HEK293 (cell line): ENCODE measurements around the gene ASXL3.

ENCODE experiments used
- CTCF ChIA-PET: fragments of 350-600 bp; formaldehyde crosslinking; extraction: SDS; loops from one replicate; lab custom pipeline; 2021; ENCODE audit warnings: antibody characterized with exemption; lab: Yijun Ruan, JAX
- POLR2A ChIA-PET: fragments of 300-600 bp; formaldehyde crosslinking; extraction: SDS; loops from one replicate; lab custom pipeline; 2020; ENCODE audit warnings: antibody characterized with exemption, inconsistent platforms; lab: Yijun Ruan, JAX
- H3K27ac ChIP-seq: fragments of 200-500 bp; sonication (Bioruptor generic); 2 replicates; pipeline ENCODE4 v1.5.1; 2014; ENCODE audit warnings: low read depth, low read length, control low read depth, inconsistent platforms; ENCODE audit errors: extremely low read depth
- H3K36me3 ChIP-seq, 2 experiments: fragments of 200-500 bp in 1 of 2; sonication (Bioruptor generic) in 1 of 2; 1 replicate in 1 of 2; 2 replicates in 1 of 2; pipeline ENCODE4 v1.5.1; 2014 to 2017; ENCODE audit warnings: inconsistent platforms in 2 of 2, low read length in 2 of 2; ENCODE audit not compliant: control insufficient read depth in 2 of 2, insufficient read depth in 1 of 2
- H3K4me1 ChIP-seq: fragments of 200-500 bp; sonication (Bioruptor generic); 2 replicates; pipeline ENCODE4 v1.5.1; 2014; ENCODE audit warnings: mild to moderate bottlenecking, low read length, inconsistent platforms; ENCODE audit not compliant: control insufficient read depth, insufficient read depth
- H3K4me3 ChIP-seq: 2 replicates; pipeline ENCODE4 v1.5.1; 2011; ENCODE audit warnings: low read depth, mild to moderate bottlenecking, control low read depth, low read length, moderate library complexity
- H3K9me3 ChIP-seq: fragments of 200-500 bp; sonication (Bioruptor generic); 2 replicates; pipeline ENCODE4 v1.5.1; 2014; ENCODE audit warnings: low read depth, low read length, inconsistent platforms; ENCODE audit not compliant: control insufficient read depth, insufficient read depth
- BCL11A ChIP-seq: fragments of 450-650 bp; formaldehyde crosslinking; IDR thresholded peaks from 2 replicates; pipeline ENCODE4 v1.5.1; 2016; ENCODE audit warnings: low read depth, missing biosample characterization, missing genetic modification characterization
- GLI2 ChIP-seq: fragments of 450-650 bp; formaldehyde crosslinking; IDR thresholded peaks from 2 replicates; pipeline ENCODE4; 2017; ENCODE audit warnings: missing biosample characterization, missing genetic modification characterization, low read depth, borderline replicate concordance
- GLIS2 ChIP-seq: fragments of 450-650 bp; formaldehyde crosslinking; IDR thresholded peaks from 2 replicates; pipeline ENCODE4 v1.5.1; 2016; ENCODE audit warnings: missing biosample characterization, missing genetic modification characterization
- REPIN1 ChIP-seq: fragments of 450-650 bp; formaldehyde crosslinking; IDR thresholded peaks from 2 replicates; pipeline ENCODE4 v1.5.1; 2017; ENCODE audit warnings: missing biosample characterization, missing genetic modification characterization, low read depth
- SETDB1 ChIP-seq: IDR thresholded peaks from one replicate; pipeline ENCODE4 v1.6.1; 2017; ENCODE audit warnings: mild to moderate bottlenecking, low read length, moderate library complexity, mixed read lengths; ENCODE audit not compliant: insufficient read length
- SP7 ChIP-seq: fragments of 450-650 bp; formaldehyde crosslinking; IDR thresholded peaks from 2 replicates; pipeline ENCODE4 v1.5.1; 2016; ENCODE audit warnings: missing biosample characterization, missing genetic modification characterization
- TRIM28 ChIP-seq: IDR thresholded peaks from 2 replicates; pipeline ENCODE4 v1.6.1; 2011; ENCODE audit warnings: low read length, control low read depth, borderline replicate concordance
- ZBTB17 ChIP-seq: fragments of 450-650 bp; formaldehyde crosslinking; IDR thresholded peaks from 2 replicates; pipeline ENCODE4 v1.5.1; 2016; ENCODE audit warnings: missing biosample characterization, missing genetic modification characterization
- ZBTB6 ChIP-seq: fragments of 450-650 bp; formaldehyde crosslinking; IDR thresholded peaks from 2 replicates; pipeline ENCODE4 v1.5.1; 2017; ENCODE audit warnings: missing biosample characterization, missing genetic modification characterization
- ZEB2 ChIP-seq: fragments of 450-650 bp; formaldehyde crosslinking; IDR thresholded peaks from 2 replicates; pipeline ENCODE4 v1.5.1; 2016; ENCODE audit warnings: missing biosample characterization, missing genetic modification characterization
- ZFP37 ChIP-seq: fragments of 450-650 bp; formaldehyde crosslinking; IDR thresholded peaks from 2 replicates; pipeline ENCODE4 v1.5.1; 2016; ENCODE audit warnings: missing biosample characterization, missing genetic modification characterization
- ZNF114 ChIP-seq: fragments of 450-650 bp; formaldehyde crosslinking; IDR thresholded peaks from 2 replicates; pipeline ENCODE4 v1.5.0; 2017; ENCODE audit warnings: missing biosample characterization, missing genetic modification characterization
- ZNF211 ChIP-seq: fragments of 450-650 bp; formaldehyde crosslinking; IDR thresholded peaks from 2 replicates; pipeline ENCODE4 v1.5.1; 2016; ENCODE audit warnings: low read depth, missing biosample characterization, missing genetic modification characterization
- ZNF214 ChIP-seq: fragments of 450-650 bp; formaldehyde crosslinking; IDR thresholded peaks from 2 replicates; pipeline ENCODE4 v1.5.1; 2017; ENCODE audit warnings: missing biosample characterization, mild to moderate bottlenecking, missing genetic modification characterization, borderline replicate concordance
- ZNF302 ChIP-seq: fragments of 450-650 bp; formaldehyde crosslinking; IDR thresholded peaks from 2 replicates; pipeline ENCODE4 v1.5.1; 2016; ENCODE audit warnings: missing biosample characterization, missing genetic modification characterization, low read depth
- ZNF354C ChIP-seq: fragments of 450-650 bp; formaldehyde crosslinking; IDR thresholded peaks from 2 replicates; pipeline ENCODE4 v1.5.1; 2016; ENCODE audit warnings: missing biosample characterization, missing genetic modification characterization, low read depth, borderline replicate concordance
- ZNF366 ChIP-seq: fragments of 450-650 bp; formaldehyde crosslinking; conservative IDR thresholded peaks from 2 replicates; pipeline ENCODE4 v1.5.1; 2016; ENCODE audit warnings: missing biosample characterization, missing genetic modification characterization
- ZNF394 ChIP-seq: fragments of 450-650 bp; formaldehyde crosslinking; IDR thresholded peaks from 2 replicates; pipeline ENCODE4 v1.5.1; 2016; ENCODE audit warnings: missing biosample characterization, missing genetic modification characterization, mild to moderate bottlenecking, moderate library complexity, borderline replicate concordance
- ZNF404 ChIP-seq: fragments of 450-650 bp; formaldehyde crosslinking; IDR thresholded peaks from 2 replicates; pipeline ENCODE4 v1.5.1; 2017; ENCODE audit warnings: missing biosample characterization, missing genetic modification characterization
- ZNF501 ChIP-seq: fragments of 450-650 bp; formaldehyde crosslinking; IDR thresholded peaks from 2 replicates; pipeline ENCODE4 v1.5.1; 2016; ENCODE audit warnings: missing biosample characterization, missing genetic modification characterization
- ZNF600 ChIP-seq: fragments of 450-650 bp; formaldehyde crosslinking; IDR thresholded peaks from 2 replicates; pipeline ENCODE4 v1.5.1; 2016; ENCODE audit warnings: missing biosample characterization, missing genetic modification characterization
- ZNF639 ChIP-seq: fragments of 450-650 bp; formaldehyde crosslinking; IDR thresholded peaks from 2 replicates; pipeline ENCODE4 v1.5.1; 2016; ENCODE audit warnings: missing biosample characterization, missing genetic modification characterization
- ZNF654 ChIP-seq: fragments of 450-650 bp; formaldehyde crosslinking; IDR thresholded peaks from 2 replicates; pipeline ENCODE4 v1.5.1; 2016; ENCODE audit warnings: low read depth, missing biosample characterization, missing genetic modification characterization
- ZNF785 ChIP-seq: fragments of 450-650 bp; formaldehyde crosslinking; IDR thresholded peaks from 2 replicates; pipeline ENCODE4 v1.5.1; 2016; ENCODE audit warnings: missing biosample characterization, missing genetic modification characterization
- TF ChIP-seq, protein P1 (sequence below): fragments of 450-650 bp; formaldehyde crosslinking; IDR thresholded peaks from 2 replicates; pipeline ENCODE4 v1.5.1; 2016; ENCODE audit warnings: missing biosample characterization, missing genetic modification characterization

ASXL3 gene

DNA sequence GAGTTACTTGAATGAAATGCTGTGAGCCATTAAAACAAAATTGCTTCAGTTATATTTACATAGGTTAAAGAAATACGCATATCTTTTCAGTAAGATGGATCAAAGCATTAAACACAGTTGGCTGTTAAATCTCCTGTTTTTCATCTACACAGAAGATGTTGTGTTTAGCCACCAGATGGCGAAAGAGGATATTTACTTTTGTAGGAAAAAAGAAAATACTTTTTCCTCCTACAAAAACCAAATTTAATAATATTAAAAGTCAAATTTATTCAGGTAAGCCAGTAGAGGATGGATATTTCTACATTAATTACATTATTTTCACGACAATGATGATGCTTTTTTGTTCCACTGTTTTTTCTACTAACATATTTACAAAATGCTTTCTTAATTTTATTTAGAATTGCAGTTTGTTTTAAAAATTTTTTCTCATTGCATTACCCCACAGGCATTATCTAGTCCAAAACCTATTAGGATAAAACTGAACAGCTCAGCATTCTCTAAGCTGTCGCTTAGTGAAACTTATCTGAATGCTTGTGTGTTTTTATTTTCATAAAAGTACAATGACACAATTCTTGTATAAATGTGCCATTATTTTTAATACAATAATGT is 173.7 kb downstream of the ASXL3 start:
- TF ChIP-seq ZNF654 (tag by site-specific recombination): peak; percentile 34; the same call in 1 of the 2 replicates
- TF ChIP-seq ZNF114: no peak
- no peak for TF ChIP-seq GLIS2 (tag by site-specific recombination)
- TF ChIP-seq REPIN1: no peak
- TF ChIP-seq SETDB1: no peak
- TF ChIP-seq GLI2 (tag by site-specific recombination): no peak
- TF ChIP-seq, protein P1, sequence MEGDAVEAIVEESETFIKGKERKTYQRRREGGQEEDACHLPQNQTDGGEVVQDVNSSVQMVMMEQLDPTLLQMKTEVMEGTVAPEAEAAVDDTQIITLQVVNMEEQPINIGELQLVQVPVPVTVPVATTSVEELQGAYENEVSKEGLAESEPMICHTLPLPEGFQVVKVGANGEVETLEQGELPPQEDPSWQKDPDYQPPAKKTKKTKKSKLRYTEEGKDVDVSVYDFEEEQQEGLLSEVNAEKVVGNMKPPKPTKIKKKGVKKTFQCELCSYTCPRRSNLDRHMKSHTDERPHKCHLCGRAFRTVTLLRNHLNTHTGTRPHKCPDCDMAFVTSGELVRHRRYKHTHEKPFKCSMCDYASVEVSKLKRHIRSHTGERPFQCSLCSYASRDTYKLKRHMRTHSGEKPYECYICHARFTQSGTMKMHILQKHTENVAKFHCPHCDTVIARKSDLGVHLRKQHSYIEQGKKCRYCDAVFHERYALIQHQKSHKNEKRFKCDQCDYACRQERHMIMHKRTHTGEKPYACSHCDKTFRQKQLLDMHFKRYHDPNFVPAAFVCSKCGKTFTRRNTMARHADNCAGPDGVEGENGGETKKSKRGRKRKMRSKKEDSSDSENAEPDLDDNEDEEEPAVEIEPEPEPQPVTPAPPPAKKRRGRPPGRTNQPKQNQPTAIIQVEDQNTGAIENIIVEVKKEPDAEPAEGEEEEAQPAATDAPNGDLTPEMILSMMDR (tag by site-specific recombination): peak; percentile 14; the same call in 1 of the 2 replicates
- no peak for TF ChIP-seq ZBTB6 (tag by site-specific recombination)
- ChIA-PET POLR2A (no interaction called here), CTCF (interaction anchor here (0.6 to 1.7 kb wide), 6 partner anchors 10 to 971 kb away, joined by 3 to 5 read pairs (median 4); no protein-coding TSS in a partner anchor)
- Histone ChIP-seq H3K27ac (no peak overlapping the region), H3K4me3 (no peak overlapping the region), H3K9me3 (no peaks in the 10 kb centered on the region), H3K36me3 (no peaks in the 10 kb centered on the region), H3K4me1 (0 out of 2 replicates have a peak, but pooled peaks cover 3% of the 10 kb centered on the region)

DNA sequence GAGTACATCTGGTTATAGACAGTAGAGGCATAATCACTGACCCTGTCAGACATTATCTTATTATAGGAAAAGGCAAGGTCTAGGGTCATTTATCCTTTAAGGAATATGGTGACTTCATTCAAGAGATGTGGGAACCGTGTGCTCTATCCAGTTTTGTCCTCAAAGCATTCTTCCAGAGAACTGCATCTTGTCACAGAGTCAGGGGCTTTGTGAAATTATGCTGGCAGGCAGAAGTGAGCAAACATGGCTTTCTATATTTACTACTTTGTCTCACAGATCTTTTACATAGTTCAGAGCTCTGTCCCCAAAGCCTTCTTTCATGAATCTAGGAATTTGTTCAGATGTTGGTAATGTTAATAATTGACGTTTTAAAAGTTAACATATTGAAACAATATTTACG is 177.4 kb downstream of the ASXL3 start:
- Histone ChIP-seq H3K4me3 (no peak overlapping the region), H3K4me1 (0 out of 2 replicates have a peak, but pooled peaks cover 3% of the 10 kb centered on the region), H3K9me3 (no peaks in the 10 kb centered on the region), H3K27ac (no peak overlapping the region), H3K36me3 (no peaks in the 10 kb centered on the region)
- CTCF ChIA-PET: interaction anchor here (0.6 to 1.5 kb wide), 3 partner anchors 45 to 566 kb away, joined by 3 to 4 read pairs (median 4); no protein-coding TSS in a partner anchor
- POLR2A ChIA-PET: no interaction called here
- TF ChIP-seq ZNF785 (tag by site-specific recombination): no peak

DNA sequence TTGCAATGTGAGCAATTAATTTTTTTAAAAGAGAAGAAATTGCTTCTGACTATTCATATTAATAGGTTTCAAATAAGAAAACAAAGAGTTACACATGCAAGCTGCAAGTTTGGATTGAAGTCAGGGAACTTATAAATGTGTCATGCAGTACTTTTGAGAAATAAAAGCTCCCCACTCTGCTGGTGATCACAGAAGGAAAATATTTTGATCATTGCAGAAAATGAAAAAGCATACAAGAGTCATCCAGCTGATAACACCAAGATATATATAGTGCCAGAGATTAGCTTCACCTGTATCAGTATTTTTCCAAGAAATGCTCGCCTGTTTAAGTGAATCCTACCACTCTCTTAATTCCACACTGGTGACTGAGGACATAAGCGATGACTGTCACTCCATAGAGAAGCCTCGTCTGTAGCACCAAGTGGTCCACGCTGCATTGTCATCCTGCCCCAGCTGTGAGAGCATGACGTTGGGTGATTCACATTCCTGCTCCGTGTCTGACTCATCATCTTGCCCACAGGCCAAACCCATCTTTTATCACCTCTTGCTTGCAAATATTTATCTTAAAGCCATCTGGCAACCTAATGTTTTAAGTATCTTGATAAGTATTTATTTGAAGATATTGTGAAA is 178.0 kb downstream of the ASXL3 start:
- ChIA-PET POLR2A (no interaction called here), CTCF (interaction anchor here (0.6 to 1.5 kb wide), 2 partner anchors 367 to 566 kb away, joined by 3 to 4 read pairs; no protein-coding TSS in a partner anchor)
- H3K36me3 ChIP-seq: no peaks in the 10 kb centered on the region
- no peak overlapping the region for H3K4me3 ChIP-seq
- no peak overlapping the region for H3K27ac ChIP-seq
- no peaks in the 10 kb centered on the region for H3K9me3 ChIP-seq
- H3K4me1 ChIP-seq: 0 out of 2 replicates have a peak, but pooled peaks cover 3% of the 10 kb centered on the region
- TF ChIP-seq ZEB2 (tag by site-specific recombination) (0 out of 2 replicates have a peak, but pooled peaks have one; percentile 39), ZNF214 (no peak), ZNF404 (no peak), SP7 (peak; percentile 31; the same call in 1 of the 2 replicates), TRIM28 (no peak), ZBTB17 (tag by site-specific recombination) (0 out of 2 replicates have a peak, but pooled peaks have one; percentile 21), ZNF600 (tag by site-specific recombination) (no peak), ZNF302 (tag by site-specific recombination) (no peak), GLIS2 (tag by site-specific recombination) (peak; percentile 60; the same call in 1 of the 2 replicates), ZNF211 (no peak), ZNF501 (tag by site-specific recombination) (no peak), BCL11A (tag by site-specific recombination) (no peak), ZNF394 (tag by site-specific recombination) (peak; percentile 24; the same call in 1 of the 2 replicates), ZNF366 (tag by site-specific recombination) (peak; percentile 47; the same call in 1 of the 2 replicates), ZFP37 (tag by site-specific recombination) (peak; percentile 45; the same call in 1 of the 2 replicates), ZNF354C (no peak), ZNF639 (tag by site-specific recombination) (peak; percentile 43; the same call in 1 of the 2 replicates)
